ENCODE data around the gene LGALSL. TPM values are rescaled to one million over a fixed set of nuclear protein-coding genes. Genes with fewer than 3 reads are reported as not detected.

LGALSL gene
- total and polyA plus RNA-seq, 2 of the 13 experiments (the other 11 are each of a cell fraction or from before 2014, with no cell fraction given) = 15.4 to 20.0 TPM

DNA sequence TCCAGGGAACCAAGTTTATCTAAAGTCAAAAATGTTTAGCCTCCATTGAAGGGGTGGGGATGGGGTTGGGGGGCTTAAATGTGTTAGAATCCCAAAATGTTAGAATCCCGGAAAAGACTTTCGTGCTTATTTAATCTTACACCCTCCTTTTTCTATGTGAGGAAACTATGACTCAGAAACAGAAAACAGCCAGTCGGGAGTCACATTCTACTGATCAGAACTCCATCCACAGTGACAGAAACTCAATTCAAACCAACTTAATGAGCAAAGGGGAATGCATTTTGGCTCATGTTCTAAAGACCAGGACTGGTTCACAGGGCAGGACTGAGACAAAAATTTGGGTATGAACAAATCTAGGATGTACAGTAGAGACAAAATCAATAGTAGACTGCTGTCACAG lies 38.3 kb downstream of the LGALSL start (continued):
- TF ChIP-seq PAXIP1 (CRISPR knock-in tag; conservative IDR thresholded peaks at IDR 0.05) (no peak), BRD4 (CRISPR knock-in tag; IDR thresholded peaks at IDR 0.05) (no peak)

- ChIA-PET CTCF (ENCODE audit: low intra/inter-chr PET ratio, low total read pairs) (no interaction called here), POLR2A (no interaction called here)
- no peak overlapping the region for H3K9ac ChIP-seq (ENCODE audit: insufficient read depth, low read depth, low read length)
- TF ChIP-seq ZC3H13 (CRISPR knock-in tag; IDR thresholded peaks at IDR 0.05) (no peak), ZNF343 (CRISPR knock-in tag; IDR thresholded peaks at IDR 0.05) (no peak), KDM6A (CRISPR knock-in tag; IDR thresholded peaks at IDR 0.05; ENCODE audit: low read depth) (no peak), LRRFIP1 (CRISPR knock-in tag; conservative IDR thresholded peaks at IDR 0.05) (no peak), PHF8 (CRISPR knock-in tag; IDR thresholded peaks at IDR 0.05) (no peak), ZNF569 (CRISPR knock-in tag; IDR thresholded peaks at IDR 0.05; ENCODE audit: borderline replicate concordance) (no peak), POLR2AphosphoS5 (IDR thresholded peaks at IDR 0.05; ENCODE audit: low read depth, low read length) (no peak), ZNF549 (CRISPR knock-in tag; IDR thresholded peaks at IDR 0.05) (no peak), PHB2 (IDR thresholded peaks at IDR 0.05; ENCODE audit: partially characterized antibody) (no peak), ZMYM4 (CRISPR knock-in tag; IDR thresholded peaks at IDR 0.05) (no peak), TCF7L2 (IDR thresholded peaks at IDR 0.05; ENCODE audit: low read depth, low read length) (no peak), NFRKB (IDR thresholded peaks at IDR 0.05) (no peak), CREM (IDR thresholded peaks at IDR 0.05) (no peak), CREM (CRISPR knock-in tag; IDR thresholded peaks at IDR 0.05) (no peak)
- intact Hi-C loops (cut with micrococcal nuclease; ENCODE audit: unreplicated experiment) (no loop called here), in situ Hi-C loops (cut with HindIII; ENCODE audit: extremely low pct_ligation_motif_present, low pct_unique_long_range_greater_than_20kb) (no loop called here)
- WGBS (ENCODE audit: low lambda C conversion rate) = 37% methylated on average over 3 of the region's 3 CpGs
- H3K27me3 ChIP-seq (ENCODE audit: control insufficient read depth in 1 of 2, insufficient read depth in 2 of 2, low read length in 2 of 2) = peaks cover 2 to 40% of the 10 kb centered on the region in 2 experiments; a peak in 3 of 5 replicates
- no peak overlapping the region for H2AFZ ChIP-seq (ENCODE audit: low read length)
- no peaks in the 10 kb centered on the region for H3K36me3 ChIP-seq (replicated peaks in 1 of 2; ENCODE audit: control insufficient read depth in 1 of 2, insufficient read depth in 2 of 2, low read length in 2 of 2)
- no peak overlapping the region for H3K27ac ChIP-seq (ENCODE audit: extremely low read length, insufficient read depth, low read length)
- no peaks in the 10 kb centered on the region for H4K20me1 ChIP-seq (ENCODE audit: insufficient read depth, low read length)
- FAIRE-seq = no peak
- H3K79me2 ChIP-seq (ENCODE audit: insufficient read depth, low read length) = no peaks in the 10 kb centered on the region
- H3K9me3 ChIP-seq (ENCODE audit: low read length) = no peaks in the 10 kb centered on the region
- H3K4me2 ChIP-seq (ENCODE audit: low read depth, low read length) = no peak overlapping the region
- ATAC-seq = no peak
- no peak overlapping the region for H3K4me3 ChIP-seq (replicated peaks in 1 of 3; ENCODE audit: insufficient read depth in 1 of 3, low read depth in 2 of 3, low read length in 3 of 3)
- DNase-seq (ENCODE audit: low spot score) = no peak
- H3K4me1 ChIP-seq (ENCODE audit: insufficient read depth, low read length) = peaks cover 6% of the 10 kb centered on the region
- BruUV-seq (replicated peaks) = no TSS peak
These were observed 38.9 kb downstream of the LGALSL start for GRCh38 chr2:64492821-64493220.
